CD14-positive monocyte (primary cell): ENCODE data around the gene PPP1R1C. TPM values are rescaled to one million over a fixed set of nuclear protein-coding genes. Genes with fewer than 3 reads are reported as not detected.

Source experiments
- DNase-seq, 3 donors: peaks; one replicate each; pipeline ENCODE4 v3.0.0-alpha.2; 2011 to 2022
- H2AFZ ChIP-seq: 2 replicates; pipeline ENCODE4 v1.6.0; 2012; ENCODE audit warnings: mild to moderate bottlenecking, low read depth, low read length, inconsistent platforms; ENCODE audit not compliant: insufficient read depth, poor library complexity, severe bottlenecking
- H3K27ac ChIP-seq, 2 donors: 1 replicate in 1 of 2; 2 replicates in 1 of 2; pipeline ENCODE4 v1.5.1; 2012 to 2013; ENCODE audit warnings: low read length in 2 of 2, control low read depth in 1 of 2, inconsistent platforms in 1 of 2, low read depth in 1 of 2, mild to moderate bottlenecking in 1 of 2
- H3K27me3 ChIP-seq, 2 donors: one replicate each; pipeline versions ENCODE4 v1.6.0 to v1.6.1; 2011 to 2013; ENCODE audit warnings: low read length in 2 of 2; ENCODE audit not compliant: control insufficient read depth in 2 of 2, insufficient read depth in 2 of 2
- H3K36me3 ChIP-seq, 2 donors: replicated peaks in 1 of 2; 1 replicate in 1 of 2; 2 replicates in 1 of 2; pipeline versions ENCODE4 v1.5.1 to v1.6.1; 2012 to 2013; ENCODE audit warnings: low read length in 2 of 2, control low read depth in 1 of 2, inconsistent platforms in 1 of 2, mild to moderate bottlenecking in 1 of 2; ENCODE audit not compliant: insufficient read depth in 2 of 2, control insufficient read depth in 1 of 2
- H3K4me1 ChIP-seq, 2 donors: 1 replicate in 1 of 2; 2 replicates in 1 of 2; pipeline versions ENCODE4 v1.5.1 to v1.6.1; 2012 to 2013; ENCODE audit warnings: low read length in 2 of 2, control low read depth in 1 of 2, inconsistent platforms in 1 of 2, mild to moderate bottlenecking in 1 of 2, moderate library complexity in 1 of 2; ENCODE audit not compliant: insufficient read depth in 2 of 2, control insufficient read depth in 1 of 2
- H3K4me2 ChIP-seq: replicated peaks from 2 replicates; pipeline ENCODE3; 2012; ENCODE audit warnings: low read length, moderate library complexity, mild to moderate bottlenecking; ENCODE audit not compliant: poor library complexity, severe bottlenecking; ENCODE audit errors: extremely low read depth
- H3K4me3 ChIP-seq, 3 experiments: fragments of 200-600 bp in 1 of 3; sonication (generic) in 1 of 3; replicated peaks in 1 of 3; 1 replicate in 2 of 3; 2 replicates in 1 of 3; pipeline ENCODE4 v1.5.1; 2011 to 2013; ENCODE audit warnings: low read length in 3 of 3, mild to moderate bottlenecking in 3 of 3, control low read depth in 2 of 3, low read depth in 2 of 3, inconsistent platforms in 1 of 3, moderate library complexity in 1 of 3
- H3K79me2 ChIP-seq: 2 replicates; pipeline ENCODE4 v1.6.0; 2012; ENCODE audit warnings: mild to moderate bottlenecking, control low read depth, inconsistent platforms, low read length, moderate library complexity; ENCODE audit not compliant: insufficient read depth
- H3K9ac ChIP-seq: 2 replicates; pipeline ENCODE4 v1.6.0; 2017; ENCODE audit warnings: low read length, mild to moderate bottlenecking; ENCODE audit not compliant: insufficient read depth, poor library complexity, severe bottlenecking
- H3K9me3 ChIP-seq, 2 donors: replicated peaks in 1 of 2; 1 replicate in 1 of 2; 2 replicates in 1 of 2; pipeline versions ENCODE4 v1.5.1 to v1.6.1; 2012 to 2013; ENCODE audit warnings: low read length in 2 of 2, control low read depth in 1 of 2; ENCODE audit not compliant: control insufficient read depth in 1 of 2, insufficient read depth in 1 of 2
- H4K20me1 ChIP-seq: 2 replicates; pipeline ENCODE4 v1.6.0; 2012; ENCODE audit warnings: mild to moderate bottlenecking, low read length, control low read depth, moderate library complexity; ENCODE audit not compliant: insufficient read depth
- H3K27ac Mint-ChIP-seq, 7 donors: one replicate each; pipeline ENCODE4 v1.8.0; 2020; ENCODE audit warnings: mild to moderate bottlenecking in 7 of 7, mixed read lengths in 7 of 7, moderate library complexity in 6 of 7, inconsistent platforms in 2 of 7
- H3K27me3 Mint-ChIP-seq, 3 donors: one replicate each; pipeline ENCODE4 v1.8.0; 2021 to 2022; ENCODE audit warnings: low read depth in 3 of 3, mild to moderate bottlenecking in 3 of 3, mixed read lengths in 3 of 3, moderate library complexity in 3 of 3, inconsistent platforms in 1 of 3
- H3K36me3 Mint-ChIP-seq, 2 donors: one replicate each; pipeline ENCODE4 v1.8.0; 2020; ENCODE audit warnings: mixed read lengths in 2 of 2, inconsistent platforms in 1 of 2, mild to moderate bottlenecking in 1 of 2
- H3K4me1 Mint-ChIP-seq: one replicate; pipeline ENCODE4 v1.8.0; 2020; ENCODE audit warnings: mild to moderate bottlenecking, mixed read lengths
- H3K4me3 Mint-ChIP-seq, 2 donors: one replicate each; pipeline ENCODE4 v1.8.0; 2020; ENCODE audit warnings: mild to moderate bottlenecking in 2 of 2, mixed read lengths in 2 of 2, moderate library complexity in 1 of 2
- H3K9me3 Mint-ChIP-seq, 7 donors: one replicate each; pipeline ENCODE4 v1.8.0; 2020 to 2022; ENCODE audit warnings: mixed read lengths in 7 of 7, mild to moderate bottlenecking in 6 of 7, moderate library complexity in 6 of 7, inconsistent platforms in 2 of 7
- CTCF ChIP-seq: fragments of 200-600 bp; IDR thresholded peaks from one replicate; pipeline ENCODE4 v1.8.0; 2022; ENCODE audit warnings: antibody characterized with exemption, mild to moderate bottlenecking
- WGBS: methylation state at CpG from one replicate; pipeline ENCODE4 v1.1.5; 2013; ENCODE audit warnings: missing lambda C conversion rate; ENCODE audit not compliant: insufficient coverage; 5-methylcytosine and 5-hydroxymethylcytosine counted together
- intact Hi-C, 2 donors: fragments of 100-400 bp; cut with micrococcal nuclease; formaldehyde crosslinking; loops; one replicate each; pipeline versions ENCODE4 v1.15.0 to v1.15.1; 2023
- polyA plus RNA-seq, 3 donors: library from polyadenylated mRNA; depleted of rRNA in 1 of 3; unstranded in 2 of 3; stranded (reverse) in 1 of 3; fragments of 300-500 nt in 2 of 3; fragments of >200 nt in 1 of 3; fragmentation: Illumina TruSeq in 2 of 3; gene quantifications; 1 replicate in 2 of 3; 2 replicates in 1 of 3; pipeline ENCODE4 v1.2.3, GENCODE V29; 2012 to 2021

The PPP1R1C gene
- polyA plus RNA-seq, 3 donors, result not detected

- Histone ChIP-seq H2AFZ (no peak overlapping the region), H3K4me3 (no peak overlapping the region), H3K36me3 (no peaks in the 10 kb centered on the region), H3K27ac (no peak overlapping the region), H4K20me1 (no peaks in the 10 kb centered on the region), H3K27me3 (no peaks in the 10 kb centered on the region), H3K4me1 (peaks cover 3% of the 10 kb centered on the region in 2 donors), H3K4me2 (no peak overlapping the region), H3K9ac (no peak overlapping the region), H3K79me2 (no peaks in the 10 kb centered on the region), H3K9me3 (no peaks in the 10 kb centered on the region)
- Mint-ChIP-seq H3K27me3 (peaks cover 0 to 4% (median 0%) of the 10 kb centered on the region in 3 donors), H3K4me3 (no peak overlapping the region), H3K27ac (no peak overlapping the region), H3K9me3 (peaks cover 0 to 2% (median 0%) of the 10 kb centered on the region in 7 donors), H3K36me3 (no peaks in the 10 kb centered on the region), H3K4me1 (peaks cover 12% of the 10 kb centered on the region)
- TF ChIP-seq CTCF, result no peak
- no peak for DNase-seq
- intact Hi-C loops, result no loop called here
These were observed 36.6 kb upstream of the PPP1R1C start for GRCh38 chr2:181949047-181949446.

GRCh38 chr2:181952404-181953226 is 33.0 kb upstream of the PPP1R1C start:
- no peaks in the 10 kb centered on the region for H3K9me3 ChIP-seq

More at GRCh38 chr2:181952404-181953226, 33.0 kb upstream of the PPP1R1C start:
- Histone ChIP-seq H3K4me3 (no peak overlapping the region), H3K27ac (no peak overlapping the region), H3K4me1 (peaks cover 6 to 7% of the 10 kb centered on the region in 2 donors), H3K4me2 (no peak overlapping the region), H3K36me3 (no peaks in the 10 kb centered on the region), H4K20me1 (no peaks in the 10 kb centered on the region), H3K79me2 (no peaks in the 10 kb centered on the region), H3K27me3 (no peaks in the 10 kb centered on the region), H3K9ac (no peak overlapping the region), H2AFZ (no peak overlapping the region)
- no peak overlapping the region for H3K27ac Mint-ChIP-seq
- TF ChIP-seq CTCF, result no peak
- WGBS, result no CpG with 5 or more reads among the region's 1 CpG
- no peaks in the 10 kb centered on the region for H3K36me3 Mint-ChIP-seq
- H3K4me1 Mint-ChIP-seq, result peaks cover 11% of the 10 kb centered on the region
- peaks cover 0 to 4% (median 0%) of the 10 kb centered on the region in 3 donors for H3K27me3 Mint-ChIP-seq
- peaks cover 0 to 2% (median 0%) of the 10 kb centered on the region in 7 donors for H3K9me3 Mint-ChIP-seq
- DNase-seq, result no peak
- intact Hi-C loops, result loop anchor here in 1 of 2 donors (10.0 kb wide), 1 partner anchor 208 kb away; no protein-coding TSS in a partner anchor
- H3K4me3 Mint-ChIP-seq, result no peak overlapping the region
